Measurements from ENCODE around the gene SERPINB11.
"Not testable (repeated sequence)": the region's sequence is repeated elsewhere in the genome, so short reads cannot be mapped to it uniquely, and the experiment has no call there.

SERPINB11 gene

GRCh38 chr18:63702660-63703059 lies at the start of gene SERPINB11:
TSS of gene SERPINB11 (plus strand) at chr18:63702960. CDS start at chr18:63710194, 7,234 bp downstream.
- Histone ChIP-seq H3K4me1 (ENCODE audit: insufficient read depth, low read length, severe bottlenecking) (no peaks in the 10 kb centered on the region), H3K4me3 (ENCODE audit: low read depth, low read length, poor library complexity, severe bottlenecking) (no peak within 1 kb of the TSS), H3K4me2 (ENCODE audit: low read length) (no peak within 1 kb of the TSS), H3K9me3 (ENCODE audit: low read length) (no peaks in the 10 kb centered on the region), H3K36me3 (ENCODE audit: insufficient read depth, low read length) (no peaks in the 10 kb centered on the region), H3K27ac (ENCODE audit: low read depth, low read length, poor library complexity, severe bottlenecking) (no peak within 1 kb of the TSS), H2AFZ (ENCODE audit: low read length) (no peak within 1 kb of the TSS), H4K20me1 (ENCODE audit: insufficient read depth, low read length) (no peaks in the 10 kb centered on the region), H3K79me2 (ENCODE audit: insufficient read depth, low read length) (no peaks in the 10 kb centered on the region), H3K27me3 (ENCODE audit: insufficient read depth, low read length) (no peaks in the 10 kb centered on the region), H3K9ac (ENCODE audit: low read length) (no peak within 1 kb of the TSS), H3F3A (ENCODE audit: insufficient read depth, low read length) (no peaks in the 10 kb centered on the region), H3K9me2 (ENCODE audit: low read depth, low read length) (no peaks in the 10 kb centered on the region)
- TF ChIP-seq EZH2 (IDR thresholded peaks at IDR 0.05; ENCODE audit: borderline replicate concordance, low read length) (no peak), CTCF (IDR thresholded peaks at IDR 0.05; ENCODE audit: low read length) (no peak)

GRCh38 chr18:63658920-63659319 lies 43.8 kb upstream of the SERPINB11 start:
- not testable (repeated sequence) for H3K4me2 ChIP-seq (ENCODE audit: low read length); H3K79me2 ChIP-seq (ENCODE audit: insufficient read depth, low read length); H3K9me2 ChIP-seq (ENCODE audit: low read depth, low read length); H3K4me1 ChIP-seq (ENCODE audit: insufficient read depth, low read length, severe bottlenecking); H3K27me3 ChIP-seq (ENCODE audit: insufficient read depth, low read length); H3K27ac ChIP-seq (ENCODE audit: low read depth, low read length, poor library complexity, severe bottlenecking); H4K20me1 ChIP-seq (ENCODE audit: insufficient read depth, low read length); H3K4me3 ChIP-seq (ENCODE audit: low read depth, low read length, poor library complexity, severe bottlenecking); H3K9me3 ChIP-seq (ENCODE audit: low read length); H3F3A ChIP-seq (ENCODE audit: insufficient read depth, low read length); H3K9ac ChIP-seq (ENCODE audit: low read length); H3K36me3 ChIP-seq (ENCODE audit: insufficient read depth, low read length); H2AFZ ChIP-seq (ENCODE audit: low read length)

GRCh38 chr18:63661750-63662149 lies 41.0 kb upstream of the SERPINB11 start, which contains the start of gene SERPINB3:
TSS of gene SERPINB3 (minus strand) at chr18:63661893. CDS start at chr18:63661216, 677 bp downstream.
- H3K9me3 ChIP-seq (ENCODE audit: low read length); H3K9me2 ChIP-seq (ENCODE audit: low read depth, low read length); H3F3A ChIP-seq (ENCODE audit: insufficient read depth, low read length); H3K36me3 ChIP-seq (ENCODE audit: insufficient read depth, low read length); H3K4me2 ChIP-seq (ENCODE audit: low read length); H3K79me2 ChIP-seq (ENCODE audit: insufficient read depth, low read length); H3K9ac ChIP-seq (ENCODE audit: low read length); H2AFZ ChIP-seq (ENCODE audit: low read length); H3K4me3 ChIP-seq (ENCODE audit: low read depth, low read length, poor library complexity, severe bottlenecking); H3K27ac ChIP-seq (ENCODE audit: low read depth, low read length, poor library complexity, severe bottlenecking); H4K20me1 ChIP-seq (ENCODE audit: insufficient read depth, low read length); H3K27me3 ChIP-seq (ENCODE audit: insufficient read depth, low read length); H3K4me1 ChIP-seq (ENCODE audit: insufficient read depth, low read length, severe bottlenecking): not testable (repeated sequence)

- no peaks in the 10 kb centered on the region for H3K27me3 ChIP-seq (ENCODE audit: insufficient read depth, low read length)
- H3K9me3 ChIP-seq (ENCODE audit: low read length), result no peaks in the 10 kb centered on the region
- H3F3A ChIP-seq (ENCODE audit: insufficient read depth, low read length), result no peaks in the 10 kb centered on the region
- no peaks in the 10 kb centered on the region for H3K9me2 ChIP-seq (ENCODE audit: low read depth, low read length)
- H3K4me1 ChIP-seq (ENCODE audit: insufficient read depth, low read length, severe bottlenecking), result no peaks in the 10 kb centered on the region
- TF ChIP-seq CTCF (IDR thresholded peaks at IDR 0.05; ENCODE audit: low read length) (no peak), EZH2 (IDR thresholded peaks at IDR 0.05; ENCODE audit: borderline replicate concordance, low read length) (no peak)
- no peaks in the 10 kb centered on the region for H3K79me2 ChIP-seq (ENCODE audit: insufficient read depth, low read length)
- H3K4me3 ChIP-seq (ENCODE audit: low read depth, low read length, poor library complexity, severe bottlenecking), result no peak overlapping the region
- no peak overlapping the region for H3K9ac ChIP-seq (ENCODE audit: low read length)
- H4K20me1 ChIP-seq (ENCODE audit: insufficient read depth, low read length), result no peaks in the 10 kb centered on the region
- no peak overlapping the region for H2AFZ ChIP-seq (ENCODE audit: low read length)
- no peak overlapping the region for H3K4me2 ChIP-seq (ENCODE audit: low read length)
- H3K27ac ChIP-seq (ENCODE audit: low read depth, low read length, poor library complexity, severe bottlenecking), result no peak overlapping the region
- no peaks in the 10 kb centered on the region for H3K36me3 ChIP-seq (ENCODE audit: insufficient read depth, low read length)
Observed at GRCh38 chr18:63664571-63664970, 38.2 kb upstream of the SERPINB11 start.
